K562 (cell line): Measurements from ENCODE around the gene ANXA7. TPM values are rescaled to one million over a fixed set of nuclear protein-coding genes. Genes with fewer than 3 reads are reported as not detected.

Experiments
- BMI1 ChIP-seq: fragments of 150-350 bp; IDR thresholded peaks from 2 replicates; pipeline ENCODE4 v1.6.1; 2014; ENCODE audit warnings: low read length
- CBX3 ChIP-seq, 2 experiments: IDR thresholded peaks; 1 replicate in 1 of 2; 2 replicates in 1 of 2; pipeline ENCODE4 v1.6.1; 2012; ENCODE audit warnings: inconsistent platforms in 2 of 2, low read length in 2 of 2, borderline replicate concordance in 1 of 2, control low read depth in 1 of 2
- CC2D1A ChIP-seq: fragments of 450-650 bp; IDR thresholded peaks from 2 replicates; pipeline ENCODE4 v1.6.1; 2017; ENCODE audit warnings: mild to moderate bottlenecking
- CHD2 ChIP-seq: IDR thresholded peaks from 2 replicates; pipeline ENCODE4 v1.6.1; 2011; ENCODE audit warnings: low read depth, low read length
- ETV1 ChIP-seq: fragments of 450-650 bp; conservative IDR thresholded peaks from 2 replicates; pipeline ENCODE4 v1.6.1; 2016; ENCODE audit warnings: missing genetic modification characterization, control low read depth, low read depth, missing compliant biosample characterization
- HES1 ChIP-seq: fragments of 450-650 bp; IDR thresholded peaks from 2 replicates; pipeline ENCODE4 v1.6.1; 2016; ENCODE audit warnings: low read depth, mild to moderate bottlenecking, moderate library complexity
- HOXB6 ChIP-seq: fragments of 250-450 bp; sonication (Bioruptor Pico); IDR thresholded peaks from 2 replicates; pipeline ENCODE4 v1.5.1; 2022; ENCODE audit warnings: mild to moderate bottlenecking, borderline replicate concordance
- KDM4B ChIP-seq, 2 experiments: fragments of 450-650 bp in 1 of 2; sonication (generic) in 1 of 2; IDR thresholded peaks; 2 replicates each; pipeline ENCODE4 v1.6.1; 2016 to 2017; ENCODE audit warnings: borderline replicate concordance in 2 of 2, antibody characterized with exemption in 1 of 2, low read depth in 1 of 2, mild to moderate bottlenecking in 1 of 2
- MCM7 ChIP-seq, 2 experiments: fragments of 450-650 bp; IDR thresholded peaks; 2 replicates each; pipeline ENCODE4 v1.6.1; 2016 to 2018
- MEIS2 ChIP-seq: fragments of 450-650 bp; IDR thresholded peaks from 2 replicates; pipeline ENCODE4 v1.6.1; 2014; ENCODE audit warnings: mild to moderate bottlenecking; ENCODE audit not compliant: partially characterized antibody
- MYNN ChIP-seq, 2 experiments: sonication (generic); formaldehyde crosslinking in 1 of 2; IDR thresholded peaks; 2 replicates each; pipeline versions ENCODE4 v1.5.0 to v1.6.1; 2016 to 2020; ENCODE audit warnings: antibody characterized with exemption in 1 of 2, missing genetic modification reagents in 1 of 2
- PATZ1 ChIP-seq: fragments of 250-450 bp; sonication (Bioruptor Pico); IDR thresholded peaks from 2 replicates; pipeline ENCODE4 v1.5.0; 2020; ENCODE audit warnings: mild to moderate bottlenecking, borderline replicate concordance
- RFX1 ChIP-seq: fragments of 450-650 bp; IDR thresholded peaks from 2 replicates; pipeline ENCODE4 v1.6.1; 2016; ENCODE audit warnings: mild to moderate bottlenecking, moderate library complexity
- SIX5 ChIP-seq, 2 experiments: IDR thresholded peaks; 2 replicates each; pipeline ENCODE4 v1.6.1; 2011; ENCODE audit warnings: low read length in 2 of 2, borderline replicate concordance in 1 of 2, low read depth in 1 of 2, mild to moderate bottlenecking in 1 of 2, moderate library complexity in 1 of 2; ENCODE audit not compliant: insufficient read depth in 1 of 2
- ZBTB12 ChIP-seq: fragments of 250-450 bp; sonication (Bioruptor Pico); IDR thresholded peaks from 2 replicates; pipeline ENCODE4 v1.4.0; 2020
- ZFX ChIP-seq: sonication (generic); formaldehyde crosslinking; IDR thresholded peaks from 2 replicates; pipeline ENCODE4 v1.8.0; 2022; ENCODE audit warnings: mild to moderate bottlenecking, missing genetic modification reagents, moderate library complexity
- ZNF280B ChIP-seq: fragments of 250-450 bp; sonication (Bioruptor Pico); IDR thresholded peaks from 2 replicates; pipeline ENCODE4 v1.5.1; 2021; ENCODE audit warnings: mild to moderate bottlenecking
- ZNF592 ChIP-seq: fragments of 450-650 bp; IDR thresholded peaks from 2 replicates; pipeline ENCODE4 v1.6.1; 2017; ENCODE audit warnings: antibody characterized with exemption, mild to moderate bottlenecking
- polyA plus RNA-seq, 8 experiments: library from polyadenylated mRNA; depleted of rRNA in 4 of 8; stranded (reverse) in 5 of 8; unstranded in 3 of 8; fragments of >200 nt; fragmentation: Nextera tagmentation in 2 of 8; fragmentation: Illumina TruSeq in 1 of 8; extraction: Ambion mirVana in 2 of 8; extraction: Trizol in 1 of 8; gene quantifications; 2 replicates each; pipeline versions ENCODE4 v1.2.1 to v1.2.3, GENCODE V29; 2011 to 2014; ENCODE audit warnings: inconsistent platforms in 1 of 8, missing spikeins in 1 of 8
- total RNA-seq, 7 experiments: library from RNA; depleted of rRNA in 6 of 7; stranded (reverse); fragments of >200 nt in 6 of 7; fragmentation: Illumina TruSeq in 2 of 7; extraction: Trizol in 2 of 7; gene quantifications; 2 replicates each; pipeline versions ENCODE4 v1.2.1 to v1.2.3, GENCODE V29; 2011 to 2021; ENCODE audit warnings: low replicate concordance in 1 of 7

The ANXA7 gene
- total and polyA plus RNA-seq, 9 of the 15 experiments (the other 6 are each of a cell fraction or from before 2014, with no cell fraction given): 81.6 to 157 (median 122) TPM

- TF ChIP-seq ZNF280B (CRISPR knock-in tag) (no peak), BMI1 (no peak), SIX5 (IDR thresholded peaks at IDR 0.05; ENCODE audit: borderline replicate concordance in 1 of 2, insufficient read depth in 1 of 2, low read depth in 1 of 2, low read length in 2 of 2) (no peak), RFX1 (no peak), ZBTB12 (CRISPR knock-in tag) (peak; percentile 32; the same call in 1 of the 2 replicates), PATZ1 (CRISPR knock-in tag) (no peak), HOXB6 (CRISPR knock-in tag) (no peak), ETV1 (tag) (peak; percentile 73), KDM4B (IDR thresholded peaks at IDR 0.05; ENCODE audit: borderline replicate concordance in 2 of 2, low read depth in 1 of 2) (peak in 1 of 2 experiments; percentile 67; a peak in 1 of 4 replicates), CBX3 (IDR thresholded peaks at IDR 0.05; ENCODE audit: borderline replicate concordance in 1 of 2, low read length in 2 of 2) (no peak), CC2D1A (0 out of 2 replicates have a peak, but pooled peaks have one; percentile 15), CHD2 (peak; percentile 93), HES1 (peak; percentile 65; the same call in 1 of the 2 replicates), MYNN (IDR thresholded peaks at IDR 0.05) (no peak), MYNN (CRISPR knock-in tag; IDR thresholded peaks at IDR 0.05) (no peak), ZFX (CRISPR knock-in tag) (peak; percentile 96), MEIS2 (peak; percentile 33), MCM7 (IDR thresholded peaks at IDR 0.05) (no peak), ZNF592 (no peak)
Observed at GRCh38 chr10:73413528-73414229, at the start of gene ANXA7 (continued).
